ENCODE measurements around the gene CDH20. TPM values are rescaled to one million over a fixed set of nuclear protein-coding genes. Genes with fewer than 3 reads are reported as not detected.

CDH20 gene
- not detected for polyA plus RNA-seq

- H3K4me1 Mint-ChIP-seq = peaks cover 0 to 9% of the 10 kb centered on the region in 2 donors
- H3K27ac Mint-ChIP-seq = no peak within 1 kb of the TSS
- no peak for DNase-seq
- peaks cover 2 to 15% (median 4%) of the 10 kb centered on the region in 3 donors for H3K27me3 Mint-ChIP-seq (ENCODE audit: low read depth in 3 of 3)
- peaks cover 2 to 17% (median 7%) of the 10 kb centered on the region in 6 donors for H3K9me3 Mint-ChIP-seq
- peaks cover 0 to 3% (median 0%) of the 10 kb centered on the region in 3 donors for H3K36me3 Mint-ChIP-seq
- no peak within 1 kb of the TSS for H3K4me3 Mint-ChIP-seq
These were observed at the start of gene CDH20 for GRCh38 chr18:61333271-61333745. TSS of gene CDH20 (plus strand) at chr18:61333430.

GRCh38 chr18:61284039-61284438 is 49.2 kb upstream of the CDH20 start:
- Mint-ChIP-seq H3K36me3 (no peaks in the 10 kb centered on the region), H3K9me3 (peaks cover 5 to 28% (median 9%) of the 10 kb centered on the region in 6 donors), H3K27ac (no peak overlapping the region), H3K4me1 (no peaks in the 10 kb centered on the region), H3K27me3 (ENCODE audit: low read depth in 3 of 3) (peaks cover 0 to 2% (median 1%) of the 10 kb centered on the region in 3 donors), H3K4me3 (no peak overlapping the region)
- no peak for DNase-seq

- Mint-ChIP-seq H3K36me3 (no peaks in the 10 kb centered on the region), H3K9me3 (peaks cover 0 to 19% (median 7%) of the 10 kb centered on the region in 6 donors), H3K27me3 (ENCODE audit: low read depth in 3 of 3) (peaks cover 0 to 2% (median 0%) of the 10 kb centered on the region in 3 donors), H3K27ac (no peak overlapping the region), H3K4me1 (no peaks in the 10 kb centered on the region), H3K4me3 (no peak overlapping the region)
- no peak for DNase-seq
These were observed 47.5 kb upstream of the CDH20 start for GRCh38 chr18:61285777-61286176.

GRCh38 chr18:61286867-61287266 is 46.4 kb upstream of the CDH20 start:
- Mint-ChIP-seq H3K27ac (no peak overlapping the region), H3K9me3 (peaks cover 0 to 16% (median 5%) of the 10 kb centered on the region in 6 donors), H3K36me3 (no peaks in the 10 kb centered on the region), H3K4me1 (no peaks in the 10 kb centered on the region), H3K27me3 (ENCODE audit: low read depth in 3 of 3) (peaks cover 0 to 2% (median 0%) of the 10 kb centered on the region in 3 donors), H3K4me3 (no peak overlapping the region)
- no peak for DNase-seq

GRCh38 chr18:61290616-61291015 is 42.6 kb upstream of the CDH20 start:
- H3K4me1 Mint-ChIP-seq = no peaks in the 10 kb centered on the region
- no peak overlapping the region for H3K4me3 Mint-ChIP-seq
- DNase-seq = no peak
- no peaks in the 10 kb centered on the region for H3K36me3 Mint-ChIP-seq
- H3K27ac Mint-ChIP-seq = no peak overlapping the region
- H3K9me3 Mint-ChIP-seq = peaks cover 0 to 12% (median 2%) of the 10 kb centered on the region in 6 donors
- peaks cover 0 to 2% (median 0%) of the 10 kb centered on the region in 3 donors for H3K27me3 Mint-ChIP-seq (ENCODE audit: low read depth in 3 of 3)

- no peaks in the 10 kb centered on the region for H3K36me3 Mint-ChIP-seq
- H3K4me1 Mint-ChIP-seq = no peaks in the 10 kb centered on the region
- no peak overlapping the region for H3K27ac Mint-ChIP-seq
- no peak for DNase-seq
- H3K4me3 Mint-ChIP-seq = no peak overlapping the region
- H3K27me3 Mint-ChIP-seq (ENCODE audit: low read depth in 3 of 3) = no peaks in the 10 kb centered on the region
- H3K9me3 Mint-ChIP-seq = peaks cover 0 to 14% (median 3%) of the 10 kb centered on the region in 6 donors
These were observed 40.8 kb upstream of the CDH20 start for GRCh38 chr18:61292280-61293035.

- Mint-ChIP-seq H3K27me3 (ENCODE audit: low read depth in 3 of 3) (peaks cover 0 to 1% (median 0%) of the 10 kb centered on the region in 3 donors), H3K27ac (no peak overlapping the region), H3K4me1 (no peaks in the 10 kb centered on the region), H3K4me3 (no peak overlapping the region), H3K9me3 (peaks cover 0 to 12% (median 5%) of the 10 kb centered on the region in 6 donors), H3K36me3 (no peaks in the 10 kb centered on the region)
- DNase-seq = no peak
These were observed 38.1 kb upstream of the CDH20 start for GRCh38 chr18:61295153-61295552.

- no peaks in the 10 kb centered on the region for H3K36me3 Mint-ChIP-seq
- no peak overlapping the region for H3K27ac Mint-ChIP-seq
- no peak overlapping the region for H3K4me3 Mint-ChIP-seq
- H3K4me1 Mint-ChIP-seq = no peaks in the 10 kb centered on the region
- no peak for DNase-seq
- H3K27me3 Mint-ChIP-seq (ENCODE audit: low read depth in 3 of 3) = peaks cover 0 to 1% (median 0%) of the 10 kb centered on the region in 3 donors
- H3K9me3 Mint-ChIP-seq = peaks cover 0 to 10% (median 3%) of the 10 kb centered on the region in 6 donors
These were observed 25.2 kb upstream of the CDH20 start for GRCh38 chr18:61308004-61308403.

- no peaks in the 10 kb centered on the region for H3K36me3 Mint-ChIP-seq
- peaks cover 0 to 3% (median 0%) of the 10 kb centered on the region in 3 donors for H3K27me3 Mint-ChIP-seq (ENCODE audit: low read depth in 3 of 3)
- H3K4me3 Mint-ChIP-seq = no peak overlapping the region
These were observed 24.3 kb upstream of the CDH20 start for GRCh38 chr18:61308795-61309393.

GRCh38 chr18:61322265-61322873 is 10.9 kb upstream of the CDH20 start:
- peaks cover 0 to 19% (median 5%) of the 10 kb centered on the region in 6 donors for H3K9me3 Mint-ChIP-seq
- H3K27ac Mint-ChIP-seq = no peak overlapping the region
- DNase-seq = peak in 1 of 3 donors; percentile 16
- H3K4me3 Mint-ChIP-seq = no peak overlapping the region
- H3K4me1 Mint-ChIP-seq = no peaks in the 10 kb centered on the region
- no peaks in the 10 kb centered on the region for H3K36me3 Mint-ChIP-seq
- peaks cover 0 to 4% (median 0%) of the 10 kb centered on the region in 3 donors for H3K27me3 Mint-ChIP-seq (ENCODE audit: low read depth in 3 of 3)

More at GRCh38 chr18:61308795-61309393, 24.3 kb upstream of the CDH20 start:
- Mint-ChIP-seq H3K9me3 (peaks cover 0 to 10% (median 5%) of the 10 kb centered on the region in 6 donors), H3K27ac (no peak overlapping the region), H3K4me1 (no peaks in the 10 kb centered on the region)
- DNase-seq = no peak

- H3K27me3 Mint-ChIP-seq (ENCODE audit: low read depth in 3 of 3) = peaks cover 0 to 2% (median 0%) of the 10 kb centered on the region in 3 donors
- H3K36me3 Mint-ChIP-seq = no peaks in the 10 kb centered on the region
These were observed 9.3 kb upstream of the CDH20 start for GRCh38 chr18:61323951-61324350.

GRCh38 chr18:61326407-61326806 is 6.8 kb upstream of the CDH20 start:
- no peak for DNase-seq
- Mint-ChIP-seq H3K4me1 (no peaks in the 10 kb centered on the region), H3K9me3 (peaks cover 0 to 9% (median 2%) of the 10 kb centered on the region in 6 donors), H3K27me3 (ENCODE audit: low read depth in 3 of 3) (peaks cover 0 to 2% (median 0%) of the 10 kb centered on the region in 3 donors), H3K36me3 (no peaks in the 10 kb centered on the region), H3K27ac (no peak overlapping the region), H3K4me3 (no peak overlapping the region)

More at GRCh38 chr18:61323951-61324350, 9.3 kb upstream of the CDH20 start:
- DNase-seq = no peak
- H3K4me1 Mint-ChIP-seq = no peaks in the 10 kb centered on the region
- no peak overlapping the region for H3K4me3 Mint-ChIP-seq
- peaks cover 0 to 10% (median 1%) of the 10 kb centered on the region in 6 donors for H3K9me3 Mint-ChIP-seq
- no peak overlapping the region for H3K27ac Mint-ChIP-seq

- H3K36me3 Mint-ChIP-seq = peaks cover 0 to under 1% (median 0%) of the 10 kb centered on the region in 3 donors
- no peak overlapping the region for H3K27ac Mint-ChIP-seq
- H3K4me1 Mint-ChIP-seq = no peaks in the 10 kb centered on the region
- H3K27me3 Mint-ChIP-seq (ENCODE audit: low read depth in 3 of 3) = peaks cover 2 to 7% (median 2%) of the 10 kb centered on the region in 3 donors
- peaks cover 1 to 14% (median 5%) of the 10 kb centered on the region in 6 donors for H3K9me3 Mint-ChIP-seq
- H3K4me3 Mint-ChIP-seq = no peak overlapping the region
- DNase-seq = no peak
These were observed 3.8 kb upstream of the CDH20 start for GRCh38 chr18:61329398-61329797.

Measured in immature natural killer cell (primary cell).